Measurements from ENCODE around the gene ALDH1A2.

GRCh38 chr15:58049520-58050227 is 15.8 kb downstream of the ALDH1A2 start:
- TF ChIP-seq CTCF (conservative IDR thresholded peaks at IDR 0.05; ENCODE audit: low read depth, low read length) (no peak), EZH2 (IDR thresholded peaks at IDR 0.05; ENCODE audit: borderline replicate concordance, low read depth, low read length, poor library complexity, severe bottlenecking) (no peak)
